BLaER1 (cell line): ENCODE data around the gene BIN1.
"Not testable (repeated sequence)": the region's sequence is repeated elsewhere in the genome, so short reads cannot be mapped to it uniquely, and the experiment has no call there.

Source experiments
- H3K27ac ChIP-seq: shearing (Covaris generic); formaldehyde crosslinking; 2 replicates; pipeline ENCODE4 v1.8.1; 2022
- H3K27me3 ChIP-seq: shearing (Covaris generic); formaldehyde crosslinking; 2 replicates; pipeline ENCODE4 v1.8.1; 2022
- H3K36me3 ChIP-seq: shearing (Covaris generic); formaldehyde crosslinking; 2 replicates; pipeline ENCODE4 v1.8.1; 2022
- H3K4me1 ChIP-seq: shearing (Covaris generic); formaldehyde crosslinking; 2 replicates; pipeline ENCODE4 v1.8.1; 2022
- H3K4me2 ChIP-seq: shearing (Covaris generic); formaldehyde crosslinking; 2 replicates; pipeline ENCODE4 v1.8.1; 2022
- H3K4me3 ChIP-seq: shearing (Covaris generic); formaldehyde crosslinking; 2 replicates; pipeline ENCODE4 v1.8.1; 2022
- H3K9ac ChIP-seq: shearing (Covaris generic); formaldehyde crosslinking; 2 replicates; pipeline ENCODE4 v1.8.1; 2022
- H3K9me3 ChIP-seq: shearing (Covaris generic); formaldehyde crosslinking; 2 replicates; pipeline ENCODE4 v1.8.1; 2022
- H4K20me1 ChIP-seq: shearing (Covaris generic); formaldehyde crosslinking; 2 replicates; pipeline ENCODE4 v1.8.1; 2022
- Cebpa-rat ChIP-seq: shearing (Covaris generic); IDR thresholded peaks from 2 replicates; pipeline ENCODE4 v1.8.1; 2022

BIN1 gene

GRCh38 chr2:127034883-127035611 is 71.9 kb downstream of the BIN1 start:
- H4K20me1 ChIP-seq = no peaks in the 10 kb centered on the region
- no peak for TF ChIP-seq Cebpa-rat
- peaks cover 73% of the 10 kb centered on the region for H3K4me1 ChIP-seq
- no peak overlapping the region for H3K27ac ChIP-seq
- H3K27me3 ChIP-seq = no peaks in the 10 kb centered on the region
- no peak overlapping the region for H3K9ac ChIP-seq
- H3K4me3 ChIP-seq = no peak overlapping the region
- no peaks in the 10 kb centered on the region for H3K9me3 ChIP-seq
- peak overlapping the region; percentile 45 for H3K4me2 ChIP-seq
- H3K36me3 ChIP-seq = no peaks in the 10 kb centered on the region

GRCh38 chr2:127034051-127034450 is 72.9 kb downstream of the BIN1 start:
- no peak for TF ChIP-seq Cebpa-rat
- Histone ChIP-seq H4K20me1 (no peaks in the 10 kb centered on the region), H3K36me3 (no peaks in the 10 kb centered on the region), H3K4me3 (no peak overlapping the region), H3K4me2 (no peak overlapping the region), H3K9ac (no peak overlapping the region), H3K4me1 (peaks cover 63% of the 10 kb centered on the region), H3K27ac (no peak overlapping the region), H3K9me3 (no peaks in the 10 kb centered on the region), H3K27me3 (no peaks in the 10 kb centered on the region)

GRCh38 chr2:127032621-127033020 is 74.3 kb downstream of the BIN1 start:
- Histone ChIP-seq H3K4me3 (no peak overlapping the region), H3K4me1 (peaks cover 51% of the 10 kb centered on the region), H4K20me1 (no peaks in the 10 kb centered on the region), H3K36me3 (no peaks in the 10 kb centered on the region), H3K27me3 (no peaks in the 10 kb centered on the region), H3K9ac (no peak overlapping the region), H3K4me2 (peak overlapping the region; percentile 73), H3K9me3 (no peaks in the 10 kb centered on the region), H3K27ac (peak overlapping the region; percentile 2; the same call in 1 of the 2 replicates)
- no peak for TF ChIP-seq Cebpa-rat

GRCh38 chr2:127029350-127030051 is 77.5 kb downstream of the BIN1 start:
- H3K27ac ChIP-seq = no peak overlapping the region
- H3K4me2 ChIP-seq = no peak overlapping the region
- H3K27me3 ChIP-seq = peaks cover 7% of the 10 kb centered on the region; the same call in 1 of the 2 replicates
- no peak overlapping the region for H3K4me3 ChIP-seq
- H3K36me3 ChIP-seq = no peaks in the 10 kb centered on the region
- H4K20me1 ChIP-seq = no peaks in the 10 kb centered on the region
- no peak overlapping the region for H3K9ac ChIP-seq
- no peak for TF ChIP-seq Cebpa-rat
- H3K4me1 ChIP-seq = peaks cover 55% of the 10 kb centered on the region
- no peaks in the 10 kb centered on the region for H3K9me3 ChIP-seq

GRCh38 chr2:127028745-127029144 is 78.2 kb downstream of the BIN1 start:
- H3K4me2 ChIP-seq, H3K4me3 ChIP-seq, H4K20me1 ChIP-seq, H3K36me3 ChIP-seq, H3K9me3 ChIP-seq, H3K9ac ChIP-seq, H3K27me3 ChIP-seq, H3K27ac ChIP-seq: not testable (repeated sequence)
- H3K4me1 ChIP-seq = peaks cover 47% of the 10 kb centered on the region

- Histone ChIP-seq H4K20me1 (no peaks in the 10 kb centered on the region), H3K4me2 (no peak overlapping the region), H3K36me3 (no peaks in the 10 kb centered on the region), H3K27me3 (peaks cover 7% of the 10 kb centered on the region; the same call in 1 of the 2 replicates), H3K4me3 (no peak overlapping the region), H3K27ac (no peak overlapping the region), H3K9ac (no peak overlapping the region), H3K9me3 (no peaks in the 10 kb centered on the region), H3K4me1 (peaks cover 37% of the 10 kb centered on the region)
- no peak for TF ChIP-seq Cebpa-rat
Observed at GRCh38 chr2:127027715-127028114, 79.2 kb downstream of the BIN1 start.

GRCh38 chr2:127025359-127026166 is 81.4 kb downstream of the BIN1 start:
- Histone ChIP-seq H3K27ac (no peak overlapping the region), H3K4me2 (peak overlapping the region; percentile 68)

GRCh38 chr2:127024769-127025358 is 82.1 kb downstream of the BIN1 start:
- Histone ChIP-seq H3K27me3 (peaks cover 7% of the 10 kb centered on the region; the same call in 1 of the 2 replicates), H3K4me3 (no peak overlapping the region; the same call in 1 of the 2 replicates), H3K4me1 (peaks cover 16% of the 10 kb centered on the region), H3K4me2 (peak overlapping the region; percentile 68), H4K20me1 (no peaks in the 10 kb centered on the region), H3K9me3 (no peaks in the 10 kb centered on the region), H3K27ac (no peak overlapping the region), H3K36me3 (no peaks in the 10 kb centered on the region), H3K9ac (no peak overlapping the region)
- TF ChIP-seq Cebpa-rat = no peak

More at GRCh38 chr2:127025359-127026166, 81.4 kb downstream of the BIN1 start:
- Histone ChIP-seq H4K20me1 (no peaks in the 10 kb centered on the region), H3K36me3 (no peaks in the 10 kb centered on the region), H3K4me1 (peaks cover 16% of the 10 kb centered on the region), H3K4me3 (peak overlapping the region; percentile 61), H3K9me3 (no peaks in the 10 kb centered on the region), H3K27me3 (peaks cover 7% of the 10 kb centered on the region; the same call in 1 of the 2 replicates), H3K9ac (no peak overlapping the region; the same call in 1 of the 2 replicates)
- TF ChIP-seq Cebpa-rat = no peak

GRCh38 chr2:127023504-127023903 is 83.5 kb downstream of the BIN1 start:
- Histone ChIP-seq H3K4me3 (no peak overlapping the region), H3K27me3 (peaks cover 7% of the 10 kb centered on the region; the same call in 1 of the 2 replicates), H3K9me3 (no peaks in the 10 kb centered on the region), H3K9ac (no peak overlapping the region), H3K4me2 (no peak overlapping the region), H3K36me3 (no peaks in the 10 kb centered on the region), H3K27ac (no peak overlapping the region), H3K4me1 (peaks cover 16% of the 10 kb centered on the region), H4K20me1 (no peaks in the 10 kb centered on the region)
- TF ChIP-seq Cebpa-rat = no peak
